Measurements from ENCODE around the gene MUSK. TPM values are rescaled to one million over a fixed set of nuclear protein-coding genes. Genes with fewer than 3 reads are reported as not detected.

The MUSK gene
- total RNA-seq: 1 to 10 TPM in 5 of 6 donors, under 1 TPM in 1; 0.76 to 6.1 (median 3.9) TPM

GRCh38 chr9:110668570-110669167 is at the start of gene MUSK:
Gene MUSK (plus strand): TSS chr9:110668791. CDS start chr9:110668905, 114 bp downstream.
- H3K9me3 ChIP-seq: no peaks in the 10 kb centered on the region
- DNase-seq: no peak
- H3K4me3 ChIP-seq: peak within 1 kb of the TSS in 3 of 4 donors; percentile 5 to 12 (median 5)
- peak within 1 kb of the TSS in 2 of 4 donors; percentile 2 to 5 for H3K27ac ChIP-seq
- WGBS, 2 donors: 82 to 88% methylated on average over 8 of the region's 8 CpGs
- H3K36me3 ChIP-seq: no peaks in the 10 kb centered on the region
- TF ChIP-seq POLR2AphosphoS5 (IDR thresholded peaks at IDR 0.05) (no peak), EP300 (IDR thresholded peaks at IDR 0.05) (no peak), POLR2A (IDR thresholded peaks at IDR 0.05) (no peak), CTCF (IDR thresholded peaks at IDR 0.05) (no peak)
- ATAC-seq (ENCODE audit: low FRiP score in 2 of 2): no peak
- no peaks in the 10 kb centered on the region for H3K27me3 ChIP-seq
- no peaks in the 10 kb centered on the region for H3K4me1 ChIP-seq

- H3K4me3 ChIP-seq: no peak overlapping the region
- ATAC-seq (ENCODE audit: low FRiP score in 2 of 2) (no peak), DNase-seq (no peak)
- H3K36me3 ChIP-seq: no peaks in the 10 kb centered on the region
- H3K27ac ChIP-seq: no peak overlapping the region
- H3K4me1 ChIP-seq: no peaks in the 10 kb centered on the region
- H3K9me3 ChIP-seq: no peaks in the 10 kb centered on the region
- TF ChIP-seq POLR2AphosphoS5 (IDR thresholded peaks at IDR 0.05) (no peak), POLR2A (IDR thresholded peaks at IDR 0.05) (no peak), EP300 (IDR thresholded peaks at IDR 0.05) (no peak), CTCF (IDR thresholded peaks at IDR 0.05) (no peak)
- no peaks in the 10 kb centered on the region for H3K27me3 ChIP-seq
These were observed 48.8 kb upstream of the MUSK start for GRCh38 chr9:110619831-110620230.

- no peak for TF ChIP-seq POLR2AphosphoS5 (IDR thresholded peaks at IDR 0.05)
- no peak for TF ChIP-seq EP300 (IDR thresholded peaks at IDR 0.05)
- TF ChIP-seq CTCF (IDR thresholded peaks at IDR 0.05): no peak
- TF ChIP-seq POLR2A (IDR thresholded peaks at IDR 0.05): no peak
- WGBS, 2 donors: 55 to 60% methylated on average over 3 of the region's 3 CpGs
- ATAC-seq (ENCODE audit: low FRiP score in 2 of 2): no peak
- Histone ChIP-seq H3K4me3 (no peak overlapping the region), H3K27ac (no peak overlapping the region), H3K4me1 (no peaks in the 10 kb centered on the region), H3K27me3 (no peaks in the 10 kb centered on the region), H3K9me3 (no peaks in the 10 kb centered on the region), H3K36me3 (no peaks in the 10 kb centered on the region)
- DNase-seq: no peak
These were observed 47.9 kb upstream of the MUSK start for GRCh38 chr9:110620726-110621125.

GRCh38 chr9:110622368-110622767 is 46.2 kb upstream of the MUSK start:
- no peak for DNase-seq
- ATAC-seq (ENCODE audit: low FRiP score in 2 of 2): no peak
- no peaks in the 10 kb centered on the region for H3K9me3 ChIP-seq
- H3K4me1 ChIP-seq: no peaks in the 10 kb centered on the region
- no peak overlapping the region for H3K4me3 ChIP-seq
- H3K27ac ChIP-seq: no peak overlapping the region
- H3K36me3 ChIP-seq: no peaks in the 10 kb centered on the region
- H3K27me3 ChIP-seq: no peaks in the 10 kb centered on the region
- WGBS, 2 donors: 48 to 55% methylated on average over 2 of the region's 2 CpGs
- TF ChIP-seq EP300 (IDR thresholded peaks at IDR 0.05) (no peak), POLR2AphosphoS5 (IDR thresholded peaks at IDR 0.05) (no peak), POLR2A (IDR thresholded peaks at IDR 0.05) (no peak), CTCF (IDR thresholded peaks at IDR 0.05) (no peak)

GRCh38 chr9:110623462-110624025 is 45.0 kb upstream of the MUSK start:
- TF ChIP-seq CTCF (IDR thresholded peaks at IDR 0.05) (peak; percentile 40 to 76 (median 52)), POLR2AphosphoS5 (IDR thresholded peaks at IDR 0.05) (no peak), EP300 (IDR thresholded peaks at IDR 0.05) (no peak), POLR2A (IDR thresholded peaks at IDR 0.05) (no peak)
- Histone ChIP-seq H3K27ac (no peak overlapping the region), H3K9me3 (no peaks in the 10 kb centered on the region), H3K4me3 (no peak overlapping the region), H3K36me3 (no peaks in the 10 kb centered on the region), H3K27me3 (no peaks in the 10 kb centered on the region), H3K4me1 (no peaks in the 10 kb centered on the region)
- DNase-seq (no peak), ATAC-seq (ENCODE audit: low FRiP score in 2 of 2) (peak in 1 of 2 donors; percentile 73)
- WGBS, 2 donors: 25 to 28% methylated on average over 3 of the region's 3 CpGs
